Left ventricle myocardium superior (tissue), 1 donor: ENCODE results near the gene PRR5L. TPM values are rescaled to one million over a fixed set of nuclear protein-coding genes. Genes with fewer than 3 reads are reported as not detected.

Source experiments
- ATAC-seq: fragments of 200-7000 bp; cut with Tn5 transposase; one replicate; pipeline ENCODE4 v1.9.1; 2020; ENCODE audit warnings: mild to moderate bottlenecking, moderate library complexity
- DNase-seq: peaks from one replicate; pipeline ENCODE4 v3.0.0-alpha.2; 2020
- intact Hi-C: fragments of 100-400 bp; cut with micrococcal nuclease; formaldehyde crosslinking; loops from one replicate; pipeline ENCODE4 v1.11.0; 2022
- total RNA-seq: library from RNA; stranded (reverse); fragmentation: NEBNext Ultra II Directional; extraction: Animal tissue kit (Norgen Biotek cat#: 25700); gene quantifications from one replicate; pipeline ENCODE4 v1.2.1, GENCODE V29; 2021
- donor health status: DM: no; HTN: yes; CAD: no; lungs with severe emphysema.

The PRR5L gene
- total RNA-seq, 1 donor from 2014 or later: 1.6 TPM

- ATAC-seq (peak; percentile 64), DNase-seq (no peak)
- intact Hi-C loops: no loop called here
Measured at GRCh38 chr11:36411202-36411640, 115.1 kb downstream of the PRR5L start.

GRCh38 chr11:36412781-36413383 is 116.8 kb downstream of the PRR5L start:
- DNase-seq (no peak), ATAC-seq (no peak)
- intact Hi-C loops: no loop called here

GRCh38 chr11:36417154-36417553 is 121.1 kb downstream of the PRR5L start:
- intact Hi-C loops: no loop called here
- DNase-seq (no peak), ATAC-seq (no peak)

GRCh38 chr11:36419791-36420424 is 123.8 kb downstream of the PRR5L start:
- ATAC-seq (no peak), DNase-seq (no peak)
- intact Hi-C loops: no loop called here

- DNase-seq: no peak
- intact Hi-C loops: no loop called here
- no peak for ATAC-seq
Measured at GRCh38 chr11:36421546-36422155, 125.6 kb downstream of the PRR5L start.

GRCh38 chr11:36425561-36426081 is 129.5 kb downstream of the PRR5L start:
- no peak for DNase-seq
- ATAC-seq: no peak
- intact Hi-C loops: no loop called here

- ATAC-seq (no peak), DNase-seq (no peak)
- intact Hi-C loops: no loop called here
Measured at GRCh38 chr11:36426226-36426848, 130.2 kb downstream of the PRR5L start.

GRCh38 chr11:36427079-36427478 is 131.0 kb downstream of the PRR5L start:
- intact Hi-C loops: no loop called here
- ATAC-seq: peak; percentile 44
- DNase-seq: no peak

GRCh38 chr11:36427876-36428275 is 131.8 kb downstream of the PRR5L start:
- ATAC-seq (no peak), DNase-seq (no peak)
- intact Hi-C loops: no loop called here

GRCh38 chr11:36431429-36432092 is 135.5 kb downstream of the PRR5L start:
- ATAC-seq (peak; percentile 96), DNase-seq (peak; percentile 59)
- intact Hi-C loops: no loop called here

GRCh38 chr11:36432093-36432469 is 136.0 kb downstream of the PRR5L start:
- intact Hi-C loops: no loop called here
- ATAC-seq: no peak

GRCh38 chr11:36432738-36433137 is 136.7 kb downstream of the PRR5L start:
- no peak for DNase-seq

More at GRCh38 chr11:36432093-36432469, 136.0 kb downstream of the PRR5L start:
- no peak for DNase-seq

GRCh38 chr11:36436064-36436463 is 140.0 kb downstream of the PRR5L start:
- intact Hi-C loops: no loop called here
- ATAC-seq: no peak

More at GRCh38 chr11:36432738-36433137, 136.7 kb downstream of the PRR5L start:
- intact Hi-C loops: no loop called here
- no peak for ATAC-seq

GRCh38 chr11:36436589-36436988 is 140.5 kb downstream of the PRR5L start:
- intact Hi-C loops: no loop called here
- ATAC-seq (no peak), DNase-seq (no peak)

More at GRCh38 chr11:36436064-36436463, 140.0 kb downstream of the PRR5L start:
- no peak for DNase-seq

- intact Hi-C loops: no loop called here
- DNase-seq (no peak), ATAC-seq (no peak)
Measured at GRCh38 chr11:36437413-36437812, 141.3 kb downstream of the PRR5L start.

GRCh38 chr11:36438126-36438525 is 142.0 kb downstream of the PRR5L start:
- ATAC-seq (no peak), DNase-seq (no peak)
- intact Hi-C loops: no loop called here

GRCh38 chr11:36441610-36442208 is 145.6 kb downstream of the PRR5L start:
- DNase-seq (no peak), ATAC-seq (peak; percentile 76)
- intact Hi-C loops: no loop called here

- intact Hi-C loops: no loop called here
- DNase-seq: no peak
- ATAC-seq: no peak
Measured at GRCh38 chr11:36443661-36444060, 147.6 kb downstream of the PRR5L start.

- no peak for ATAC-seq
- intact Hi-C loops: no loop called here
- no peak for DNase-seq
Measured at GRCh38 chr11:36446135-36446534, 150.0 kb downstream of the PRR5L start.
